ENCODE results near the gene MAPK4.

Gene MAPK4

GRCh38 chr18:50626317-50626716 is 66.4 kb downstream of the MAPK4 start:
- DNase-seq: no peak

- no peak for DNase-seq
These were observed 68.0 kb downstream of the MAPK4 start for GRCh38 chr18:50627594-50628532.

GRCh38 chr18:50628533-50628905 is 68.6 kb downstream of the MAPK4 start:
- DNase-seq: no peak

GRCh38 chr18:50629148-50629631 is 69.3 kb downstream of the MAPK4 start:
- DNase-seq: no peak

- no peak for DNase-seq
These were observed 71.0 kb downstream of the MAPK4 start for GRCh38 chr18:50630895-50631294.

- no peak for DNase-seq
These were observed 73.1 kb downstream of the MAPK4 start for GRCh38 chr18:50632895-50633515.

- DNase-seq: no peak
These were observed 74.1 kb downstream of the MAPK4 start for GRCh38 chr18:50633992-50634391.

GRCh38 chr18:50636366-50637057 is 76.6 kb downstream of the MAPK4 start:
- DNase-seq: no peak

- DNase-seq: no peak
These were observed 78.4 kb downstream of the MAPK4 start for GRCh38 chr18:50638016-50638883.

- DNase-seq: no peak
These were observed 79.1 kb downstream of the MAPK4 start for GRCh38 chr18:50638884-50639420.

GRCh38 chr18:50639711-50640110 is 79.8 kb downstream of the MAPK4 start:
- DNase-seq: no peak

GRCh38 chr18:50642439-50642838 is 82.6 kb downstream of the MAPK4 start:
- DNase-seq: no peak

- no peak for DNase-seq
These were observed 84.3 kb downstream of the MAPK4 start for GRCh38 chr18:50644146-50644545.

- DNase-seq: no peak
These were observed 84.9 kb downstream of the MAPK4 start for GRCh38 chr18:50644807-50645206.

GRCh38 chr18:50647237-50647636 is 87.3 kb downstream of the MAPK4 start:
- no peak for DNase-seq

GRCh38 chr18:50647792-50648191 is 87.9 kb downstream of the MAPK4 start:
- no peak for DNase-seq

GRCh38 chr18:50649821-50650220 is 89.9 kb downstream of the MAPK4 start:
- no peak for DNase-seq

- no peak for DNase-seq
These were observed 91.4 kb downstream of the MAPK4 start for GRCh38 chr18:50651334-50651733.

GRCh38 chr18:50653402-50654093 is 93.7 kb downstream of the MAPK4 start:
- no peak for DNase-seq

GRCh38 chr18:50654211-50654610 is 94.3 kb downstream of the MAPK4 start:
- no peak for DNase-seq
